GM21529 (cell line): ENCODE data around the gene B4GALT6.

Experiments
- ATAC-seq: cut with Tn5 transposase; IDR thresholded peaks from one replicate; pipeline ENCODE4 v1.9.1; 2021; ENCODE audit not compliant: unreplicated experiment

B4GALT6 gene

GRCh38 chr18:31596081-31596872 is 88.1 kb downstream of the B4GALT6 start:
- no peak for ATAC-seq

DNA sequence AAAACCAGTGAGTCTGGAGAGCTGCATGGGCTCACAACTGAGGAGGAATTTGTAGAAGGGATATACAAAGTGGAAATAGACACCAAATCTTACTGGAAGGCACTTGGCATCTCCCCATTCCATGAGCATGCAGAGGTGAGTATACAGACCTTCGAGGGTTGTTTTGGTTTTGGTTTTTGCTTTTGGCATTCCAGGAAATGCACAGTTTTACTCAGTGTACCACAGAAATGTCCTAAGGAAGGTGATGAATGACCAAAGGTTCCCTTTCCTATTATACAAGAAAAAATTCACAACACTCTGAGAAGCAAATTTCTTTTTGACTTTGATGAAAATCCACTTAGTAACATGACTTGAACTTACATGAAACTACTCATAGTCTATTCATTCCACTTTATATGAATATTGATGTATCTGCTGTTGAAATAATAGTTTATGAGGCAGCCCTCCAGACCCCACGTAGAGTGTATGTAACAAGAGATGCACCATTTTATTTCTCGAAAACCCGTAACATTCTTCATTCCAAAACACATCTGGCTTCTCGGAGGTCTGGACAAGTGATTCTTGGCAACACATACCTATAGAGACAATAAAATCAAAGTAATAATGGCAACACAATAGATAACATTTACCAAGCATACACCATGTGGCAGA is 89.1 kb downstream of the B4GALT6 start:
- no peak for ATAC-seq

GRCh38 chr18:31592506-31593157 is 91.7 kb downstream of the B4GALT6 start:
- no peak for ATAC-seq

DNA sequence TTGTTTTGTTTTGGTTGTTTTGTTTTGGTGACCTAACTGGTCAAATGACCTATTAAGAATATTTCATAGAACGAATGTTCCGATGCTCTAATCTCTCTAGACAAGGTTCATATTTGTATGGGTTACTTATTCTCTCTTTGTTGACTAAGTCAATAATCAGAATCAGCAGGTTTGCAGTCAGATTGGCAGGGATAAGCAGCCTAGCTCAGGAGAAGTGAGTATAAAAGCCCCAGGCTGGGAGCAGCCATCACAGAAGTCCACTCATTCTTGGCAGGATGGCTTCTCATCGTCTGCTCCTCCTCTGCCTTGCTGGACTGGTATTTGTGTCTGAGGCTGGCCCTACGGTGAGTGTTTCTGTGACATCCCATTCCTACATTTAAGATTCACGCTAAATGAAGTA is 92.8 kb downstream of the B4GALT6 start, which contains the start of gene TTR:
Gene TTR (plus strand): TSS at position 250 of the 400 bp plus-strand sequence. CDS start 26 bp downstream, at position 276.
- no peak for ATAC-seq

GRCh38 chr18:31591113-31591512 is 93.3 kb downstream of the B4GALT6 start:
- no peak for ATAC-seq

DNA sequence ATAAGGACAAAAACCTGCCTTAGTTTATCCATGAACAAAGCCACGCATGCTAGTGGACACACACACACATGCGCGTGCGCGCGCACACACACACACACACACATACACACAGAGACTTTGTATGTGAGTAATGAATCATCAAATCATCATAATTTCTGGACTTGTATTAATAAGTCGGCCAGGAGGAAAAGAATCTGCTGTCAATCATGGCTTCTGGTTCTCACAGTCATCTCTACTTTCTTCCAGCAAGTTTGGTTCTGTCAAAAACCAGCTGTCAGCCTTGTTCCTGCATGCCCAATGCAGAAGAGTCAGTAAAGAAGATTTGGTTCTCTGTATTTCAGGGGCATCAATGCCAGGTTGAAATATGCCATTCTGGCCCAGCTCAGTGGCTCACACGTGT is 93.8 kb downstream of the B4GALT6 start:
- ATAC-seq: no peak

GRCh38 chr18:31587529-31587928 is 96.9 kb downstream of the B4GALT6 start:
- no peak for ATAC-seq

DNA sequence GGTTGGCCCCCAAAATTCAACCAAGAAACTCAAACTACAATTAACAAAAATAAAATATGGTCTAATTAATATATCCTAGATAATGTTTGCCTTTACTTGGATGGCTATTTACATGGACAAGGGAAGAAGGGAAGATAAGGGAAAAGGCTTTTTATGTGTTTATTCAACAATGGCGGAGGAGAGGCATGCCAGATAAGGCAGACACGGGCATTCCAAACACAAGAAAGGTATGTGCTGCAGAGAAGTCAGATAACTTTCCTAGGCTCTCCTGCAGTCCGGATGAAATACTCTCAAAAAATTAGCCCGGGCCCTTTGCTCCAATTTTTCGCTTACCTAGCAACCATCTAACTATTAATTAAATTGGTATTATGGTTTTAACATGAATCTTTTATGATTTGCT is 97.8 kb downstream of the B4GALT6 start:
- ATAC-seq: no peak

GRCh38 chr18:31585991-31586390 is 98.4 kb downstream of the B4GALT6 start:
- no peak for ATAC-seq

GRCh38 chr18:31583185-31583854 is 101.1 kb downstream of the B4GALT6 start:
- no peak for ATAC-seq

DNA sequence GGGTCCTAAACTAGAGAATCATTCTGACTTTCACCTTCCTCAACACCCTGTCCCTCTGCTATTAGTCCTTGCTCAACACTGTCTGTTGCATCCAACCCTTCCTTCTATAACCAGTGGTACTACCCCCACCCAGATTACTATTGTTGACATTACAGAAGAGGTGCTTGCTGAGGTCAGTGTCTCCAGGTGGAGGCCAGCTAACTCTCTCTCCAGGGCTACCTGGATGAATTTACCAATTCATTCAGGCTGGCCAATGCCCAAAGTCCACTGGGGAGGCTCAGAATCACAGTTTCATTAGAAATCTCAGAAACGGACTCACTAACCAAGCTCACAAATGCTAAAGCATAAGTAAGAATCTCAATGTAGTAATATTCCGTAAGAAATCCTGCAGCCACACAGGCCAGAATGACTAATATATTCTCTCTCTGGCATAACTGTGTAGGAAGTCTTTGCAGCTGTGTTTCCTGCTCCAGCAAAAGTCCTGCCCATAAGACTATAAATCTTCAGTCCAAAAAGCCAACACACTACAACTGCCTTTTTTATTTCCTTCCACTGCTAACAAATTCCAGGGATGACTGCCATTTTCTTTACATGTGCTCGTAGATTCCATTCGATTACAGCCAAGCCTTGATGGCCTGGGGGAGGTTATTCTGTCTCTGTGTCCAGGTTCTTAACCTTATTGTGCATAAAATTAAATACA is 102.7 kb downstream of the B4GALT6 start:
- ATAC-seq: no peak

DNA sequence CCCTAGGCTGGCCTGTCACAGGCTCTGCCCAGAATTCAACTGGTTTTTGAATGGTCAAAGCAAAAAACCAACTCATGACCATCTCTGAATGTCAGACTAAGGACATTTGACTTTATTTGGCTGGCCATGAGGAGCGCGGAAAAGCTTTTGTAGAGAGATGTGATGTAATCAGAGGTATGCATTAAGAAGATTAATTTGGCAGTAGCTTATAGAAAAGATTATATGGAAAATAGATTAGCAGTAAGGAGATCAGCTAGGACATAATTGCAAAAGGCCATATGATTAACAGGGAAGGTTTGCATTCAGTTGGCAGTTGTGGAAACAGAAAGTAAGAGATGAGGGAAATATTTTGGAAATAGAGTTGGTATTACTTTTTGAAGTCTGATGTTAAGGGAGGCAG is 105.0 kb downstream of the B4GALT6 start:
- no peak for ATAC-seq

DNA sequence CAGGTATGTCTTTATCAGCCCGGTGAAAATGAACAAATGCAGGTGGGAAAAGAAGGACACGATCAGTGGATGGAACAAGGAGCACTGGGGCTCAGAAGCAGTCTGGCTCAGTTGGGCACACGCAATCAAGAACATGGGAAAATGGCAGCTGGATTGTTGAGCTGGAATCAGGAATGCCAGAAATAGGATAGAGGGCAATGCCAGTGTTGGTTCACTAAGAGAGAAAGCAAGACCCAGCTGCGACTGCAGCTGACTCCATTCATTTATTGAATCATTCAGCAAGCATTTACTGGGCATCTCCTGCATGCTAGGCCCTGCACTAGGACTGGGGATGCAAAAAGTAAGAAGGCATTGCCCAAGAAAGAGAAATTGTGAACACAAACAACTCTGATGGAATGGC is 106.3 kb downstream of the B4GALT6 start:
- ATAC-seq: no peak

GRCh38 chr18:31577195-31577594 is 107.2 kb downstream of the B4GALT6 start:
- peak; percentile 52 for ATAC-seq

- peak; percentile 68 for ATAC-seq
Measured at GRCh38 chr18:31576670-31577069, 107.7 kb downstream of the B4GALT6 start.

DNA sequence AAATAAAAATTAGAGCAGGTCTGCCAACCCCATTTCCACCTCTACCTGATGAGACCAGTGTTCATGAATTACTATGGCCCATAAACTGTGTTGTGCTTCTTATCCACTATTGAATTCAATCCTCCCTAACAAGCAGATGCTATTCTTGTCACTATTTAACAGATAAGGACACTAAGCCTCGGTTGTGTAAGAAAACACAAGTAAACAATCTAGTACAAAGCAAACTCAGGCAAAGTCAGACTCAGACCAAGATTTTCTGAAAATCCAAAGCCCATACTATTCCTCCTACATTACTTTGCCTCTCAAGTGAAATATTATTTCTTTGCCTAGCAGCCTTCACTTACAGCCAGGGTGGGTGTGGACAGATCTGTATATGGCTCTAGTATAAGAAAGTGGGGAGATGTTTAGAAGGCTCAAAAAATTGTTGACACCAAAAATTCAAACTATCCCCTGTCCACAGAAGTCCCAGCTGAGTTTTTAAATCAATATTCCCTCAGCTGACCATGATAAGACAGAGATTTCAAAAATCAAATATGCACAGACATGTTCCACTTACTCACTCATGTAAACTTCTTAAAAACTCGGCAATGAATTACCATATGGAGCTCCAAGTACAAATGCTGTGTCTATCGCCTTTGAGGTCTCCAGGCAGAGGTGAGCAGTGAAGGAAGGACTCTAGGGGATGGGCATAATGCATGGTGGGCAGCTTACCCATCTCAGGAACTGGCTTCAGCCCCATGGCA is 108.7 kb downstream of the B4GALT6 start:
- no peak for ATAC-seq

DNA sequence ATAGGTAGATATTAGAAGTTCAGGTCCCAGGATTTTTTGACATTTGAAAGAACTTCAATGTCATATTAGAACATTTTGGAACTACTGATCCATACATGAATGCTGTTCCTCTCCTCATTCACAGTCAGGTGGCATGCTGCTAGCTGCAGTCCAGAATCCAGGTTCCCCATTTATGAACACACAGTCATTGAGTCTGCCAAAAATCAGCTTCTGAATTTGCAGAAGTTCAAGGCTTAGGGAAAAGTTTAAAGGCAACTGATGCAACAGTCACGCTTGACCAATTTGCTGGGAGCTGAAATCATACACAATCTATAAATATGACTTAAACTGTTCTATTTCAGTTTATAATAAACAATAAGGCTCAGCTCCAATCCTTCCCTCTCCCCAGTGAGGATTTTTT is 110.0 kb downstream of the B4GALT6 start:
- no peak for ATAC-seq
